GM23248 (cell line): ENCODE results near the gene EML5.

Experiments used
- EZH2 ChIP-seq: fragments of 200-600 bp; sonication (generic); IDR thresholded peaks from 2 replicates; pipeline ENCODE4 v1.6.1; 2018; ENCODE audit warnings: antibody characterized with exemption, mild to moderate bottlenecking; ENCODE audit not compliant: insufficient read depth, poor library complexity, severe bottlenecking
- EZH2phosphoT487 ChIP-seq: fragments of 200-600 bp; sonication (generic); IDR thresholded peaks from 2 replicates; pipeline ENCODE4 v1.6.1; 2018; ENCODE audit warnings: antibody characterized with exemption, moderate library complexity, mild to moderate bottlenecking, low read depth; ENCODE audit not compliant: insufficient read depth

- no peak for TF ChIP-seq EZH2phosphoT487
- TF ChIP-seq EZH2, result no peak
Measured at GRCh38 chr14:88786715-88787114, 6.0 kb downstream of the EML5 start.
